GM21786 (cell line): ENCODE results near the gene EBF3.

Experiments used
- ATAC-seq: cut with Tn5 transposase; IDR thresholded peaks from one replicate; pipeline ENCODE4 v1.9.1; 2021; ENCODE audit not compliant: unreplicated experiment

EBF3 gene

DNA sequence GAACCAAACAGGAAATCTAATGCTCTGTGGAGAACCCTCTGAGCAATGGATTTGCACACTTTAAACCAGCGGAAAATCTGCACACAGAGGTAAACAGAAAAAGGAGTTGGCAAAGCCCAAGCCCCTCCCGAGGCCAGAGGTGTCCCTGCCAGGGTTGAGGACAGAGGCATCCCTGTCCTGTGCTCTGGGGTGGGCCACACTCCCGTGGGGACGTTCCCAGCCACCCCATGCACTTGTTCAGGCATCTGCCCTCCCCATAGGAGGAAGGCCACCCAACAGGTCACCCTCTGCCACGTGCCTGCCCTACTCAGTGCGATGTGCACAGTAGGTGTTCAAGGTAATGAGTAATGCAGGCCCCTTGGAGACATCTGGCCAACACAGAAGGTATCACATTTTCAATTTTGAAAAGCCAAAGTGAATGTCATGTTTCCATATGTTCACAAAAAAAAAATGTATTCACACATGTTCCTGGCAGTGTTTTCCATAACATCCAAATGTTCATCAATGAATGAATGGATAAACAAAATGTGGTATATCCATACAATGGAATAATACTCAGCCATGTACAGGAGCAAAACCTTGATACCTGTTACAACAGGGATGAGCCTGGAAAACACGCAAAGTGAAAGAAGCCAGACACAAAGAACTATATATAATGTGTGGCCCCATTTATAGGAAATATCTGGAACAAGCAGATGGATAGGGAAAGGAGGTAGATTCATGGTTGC is 108.1 kb downstream of the EBF3 start:
- no peak for ATAC-seq

DNA sequence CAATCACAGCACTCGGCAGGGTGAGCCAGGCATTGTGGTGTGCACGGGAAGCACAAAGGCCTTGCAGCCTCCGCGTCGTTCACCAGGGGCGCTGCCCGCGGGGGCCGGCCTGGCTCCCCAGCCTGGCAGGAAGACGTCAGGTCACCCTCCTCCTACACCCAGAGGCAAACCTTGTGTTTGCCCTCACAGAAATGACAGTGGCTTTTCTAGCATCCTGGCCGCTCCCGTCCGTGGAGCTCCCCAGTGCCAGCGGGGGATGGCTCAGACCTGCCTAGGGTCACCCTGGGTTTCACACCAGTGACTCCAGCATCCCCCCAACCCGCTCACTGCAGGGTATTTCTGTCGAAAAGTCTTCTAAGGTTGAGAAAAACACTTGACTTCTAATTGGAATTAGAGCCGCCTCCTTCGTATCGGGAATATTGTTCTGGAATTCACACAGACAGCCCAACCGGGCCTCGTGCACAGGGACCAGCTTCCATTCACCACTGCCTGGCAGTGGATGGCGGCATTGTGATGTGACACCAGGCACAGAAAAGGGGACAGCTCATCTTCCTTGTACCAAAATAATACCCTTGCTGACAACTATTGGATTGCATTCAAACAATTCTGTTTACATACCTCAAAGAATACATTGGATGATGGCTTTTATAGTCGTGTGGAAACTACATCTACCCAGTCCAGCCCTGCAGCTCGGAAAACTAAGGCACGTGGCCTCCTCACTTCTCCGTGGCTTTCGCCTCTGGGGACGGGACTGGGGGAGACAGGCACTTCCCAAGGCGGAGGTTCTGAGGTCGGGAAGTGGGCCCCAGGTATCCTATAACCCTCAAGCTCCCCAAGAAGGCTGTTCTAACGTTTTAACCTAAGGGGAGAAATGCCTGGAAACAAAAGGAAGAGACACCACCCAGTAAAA is 109.0 kb downstream of the EBF3 start:
- ATAC-seq: no peak

DNA sequence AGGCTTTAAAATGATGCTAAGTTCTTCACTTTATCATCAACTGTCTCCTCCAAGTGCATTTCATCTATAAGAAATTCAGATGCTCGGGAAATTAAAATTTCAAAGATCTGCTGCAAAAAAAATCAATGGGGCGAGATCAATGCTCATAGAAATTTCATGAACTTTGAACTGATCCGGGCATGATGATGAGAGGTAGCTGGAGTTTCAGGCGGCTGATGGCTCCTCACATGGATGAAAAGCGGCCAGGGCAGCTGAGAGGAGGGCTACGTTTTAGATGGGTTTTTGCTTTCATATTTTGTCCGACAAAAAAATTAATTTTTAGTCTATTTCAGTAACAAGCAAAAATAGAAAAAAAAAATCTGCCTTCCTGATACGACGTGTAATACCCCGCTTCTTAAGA is 109.9 kb downstream of the EBF3 start:
- no peak for ATAC-seq

DNA sequence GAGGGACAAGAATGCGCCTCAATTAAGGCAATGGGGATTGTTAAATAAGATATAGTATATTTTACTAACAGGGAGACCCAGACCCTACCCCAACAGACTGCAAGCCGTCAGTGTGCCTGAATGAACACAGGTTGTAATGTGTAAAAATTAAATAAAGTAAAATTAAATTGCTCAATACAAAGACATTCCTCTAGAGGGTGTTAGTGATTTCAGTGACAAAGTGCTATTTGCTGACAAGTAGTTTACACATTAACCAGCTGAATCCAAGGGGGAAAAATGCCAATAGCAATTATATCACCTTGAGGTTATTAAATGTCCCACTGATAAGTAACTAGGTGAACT is 110.5 kb downstream of the EBF3 start:
- ATAC-seq: no peak

DNA sequence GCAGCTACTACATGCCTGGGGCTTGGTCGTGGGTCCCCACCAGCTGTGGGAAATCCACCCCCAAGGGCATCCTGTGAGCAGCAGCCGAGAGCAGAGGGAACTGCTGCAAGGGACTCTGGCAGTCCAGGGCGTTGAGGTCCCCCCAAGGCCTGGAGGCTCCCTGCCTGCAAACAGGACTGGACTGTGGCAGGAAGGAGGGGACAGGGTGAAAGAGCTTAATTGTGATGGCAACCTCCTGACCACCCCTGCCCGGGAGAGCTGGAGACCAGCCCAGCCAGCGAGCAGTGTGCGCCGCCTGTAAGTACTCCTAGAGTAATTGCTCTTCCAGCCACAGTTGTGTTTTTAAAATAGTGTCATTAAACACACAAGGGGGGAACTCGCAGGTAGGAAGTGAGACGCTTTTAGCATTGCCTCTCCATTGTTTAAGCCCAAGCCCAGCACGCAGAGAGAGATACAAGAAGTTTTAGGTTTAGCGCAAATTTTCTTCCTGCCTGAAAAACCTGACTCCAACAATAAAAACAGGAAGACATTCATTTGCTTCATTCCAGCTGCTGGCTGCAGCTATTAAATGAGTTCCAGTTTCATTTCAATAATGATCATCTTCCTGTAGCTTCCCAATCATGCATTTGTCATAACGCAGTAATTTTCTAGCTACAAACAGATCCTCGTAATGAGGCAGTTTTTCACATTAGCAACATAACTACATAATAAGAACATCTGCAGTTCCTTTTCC is 111.1 kb downstream of the EBF3 start:
- no peak for ATAC-seq

DNA sequence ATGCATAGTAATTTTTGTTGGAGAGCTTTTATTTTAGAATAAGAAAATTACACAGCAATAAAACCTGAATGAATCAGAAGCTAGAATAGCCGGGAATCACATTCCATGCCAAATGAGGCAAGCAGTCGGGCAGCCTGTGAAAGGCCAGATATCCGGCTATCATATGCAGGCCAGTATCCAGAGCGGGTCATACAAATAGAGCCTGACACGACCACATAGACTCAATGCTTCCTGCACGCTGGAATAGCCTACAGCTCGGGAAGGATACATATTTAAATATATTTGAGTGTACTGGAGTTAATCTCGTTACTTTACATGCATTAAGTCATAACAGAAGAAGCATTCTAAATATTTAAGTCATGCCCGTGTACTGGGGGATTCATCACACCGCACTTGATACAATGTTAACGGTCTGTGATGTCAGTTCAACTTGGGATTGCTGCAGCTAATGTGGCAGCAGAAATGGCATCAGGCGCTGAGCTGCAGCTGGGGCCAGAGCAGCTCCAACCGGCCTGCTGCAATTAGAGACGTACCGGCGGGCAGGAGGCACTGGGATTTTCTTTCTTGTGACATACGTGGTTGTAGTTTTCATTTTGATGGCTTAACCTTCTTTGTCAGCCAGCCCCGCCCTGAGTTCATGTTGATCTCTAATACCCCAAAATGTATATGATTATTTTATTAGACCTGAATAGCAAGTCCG is 112.0 kb downstream of the EBF3 start:
- ATAC-seq: no peak

DNA sequence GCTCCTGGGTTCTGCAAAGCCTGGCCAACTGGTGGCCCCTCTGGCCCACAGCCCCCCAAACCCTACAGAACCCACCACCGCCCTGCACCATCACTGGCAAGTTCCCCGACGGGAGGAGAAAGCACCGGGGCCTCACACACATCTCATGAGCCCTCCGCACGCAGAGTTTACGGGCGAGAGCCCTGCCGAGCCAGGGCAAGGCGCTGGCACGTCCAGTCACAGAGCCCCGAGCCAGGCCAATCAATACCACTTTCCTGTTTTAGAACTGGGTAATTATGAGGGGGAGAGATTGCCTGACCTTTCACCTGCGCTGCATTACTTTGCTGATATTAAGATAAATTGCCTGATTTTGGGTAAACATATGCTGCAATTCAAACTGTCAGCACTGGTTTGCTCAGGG is 113.3 kb downstream of the EBF3 start:
- no peak for ATAC-seq

DNA sequence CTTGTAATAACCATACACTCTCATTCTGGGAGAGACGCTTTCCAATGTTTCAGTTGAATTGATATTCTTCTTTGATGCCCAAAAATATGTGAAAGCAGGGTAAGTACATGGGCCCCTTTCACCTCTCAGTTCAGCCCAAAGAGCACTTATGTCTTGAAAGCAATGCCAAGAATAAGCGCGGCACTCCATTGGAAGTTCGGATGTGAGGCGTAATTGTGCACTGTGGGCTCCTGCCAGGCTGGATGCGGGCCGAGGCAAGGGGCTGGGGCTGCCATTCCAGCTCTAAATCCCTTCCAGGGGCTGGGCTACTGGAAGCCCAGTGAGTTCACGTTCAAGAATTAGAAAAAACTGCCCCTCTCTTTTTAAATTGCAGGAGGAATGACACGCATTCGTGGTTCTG is 113.8 kb downstream of the EBF3 start:
- no peak for ATAC-seq

DNA sequence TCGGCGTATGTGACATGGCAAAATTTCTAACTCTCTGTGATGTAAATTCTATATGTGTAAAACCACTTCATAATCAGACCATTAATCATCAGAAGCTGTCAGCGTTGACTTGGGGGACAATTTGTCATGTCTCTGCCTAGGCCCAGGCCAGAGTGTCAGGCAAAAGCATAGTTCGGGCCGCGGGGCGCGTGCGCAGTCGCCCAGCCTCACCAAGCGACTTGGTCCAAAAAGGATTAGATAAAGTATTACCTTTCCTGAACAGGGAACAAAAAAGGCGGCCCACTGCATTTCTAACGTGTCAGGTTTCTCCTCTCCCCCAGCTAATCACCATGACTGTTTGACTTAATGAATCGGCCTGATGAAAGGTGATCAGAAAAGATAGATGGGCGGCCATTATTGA is 114.2 kb downstream of the EBF3 start:
- no peak for ATAC-seq

DNA sequence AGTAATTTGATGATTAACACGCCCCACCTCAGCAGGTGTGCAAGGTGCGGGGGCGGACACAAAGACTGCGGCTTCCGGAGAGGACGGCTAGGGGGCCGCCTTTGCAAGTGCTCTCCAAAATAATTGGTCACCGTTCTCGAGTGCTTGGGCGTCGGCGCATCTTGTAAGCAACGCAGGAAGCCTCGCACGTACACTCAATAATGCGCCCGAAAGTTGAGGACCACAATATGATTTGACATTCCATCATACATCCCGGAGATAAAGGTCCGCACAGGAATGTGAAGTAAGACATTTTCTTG is 114.7 kb downstream of the EBF3 start:
- no peak for ATAC-seq

DNA sequence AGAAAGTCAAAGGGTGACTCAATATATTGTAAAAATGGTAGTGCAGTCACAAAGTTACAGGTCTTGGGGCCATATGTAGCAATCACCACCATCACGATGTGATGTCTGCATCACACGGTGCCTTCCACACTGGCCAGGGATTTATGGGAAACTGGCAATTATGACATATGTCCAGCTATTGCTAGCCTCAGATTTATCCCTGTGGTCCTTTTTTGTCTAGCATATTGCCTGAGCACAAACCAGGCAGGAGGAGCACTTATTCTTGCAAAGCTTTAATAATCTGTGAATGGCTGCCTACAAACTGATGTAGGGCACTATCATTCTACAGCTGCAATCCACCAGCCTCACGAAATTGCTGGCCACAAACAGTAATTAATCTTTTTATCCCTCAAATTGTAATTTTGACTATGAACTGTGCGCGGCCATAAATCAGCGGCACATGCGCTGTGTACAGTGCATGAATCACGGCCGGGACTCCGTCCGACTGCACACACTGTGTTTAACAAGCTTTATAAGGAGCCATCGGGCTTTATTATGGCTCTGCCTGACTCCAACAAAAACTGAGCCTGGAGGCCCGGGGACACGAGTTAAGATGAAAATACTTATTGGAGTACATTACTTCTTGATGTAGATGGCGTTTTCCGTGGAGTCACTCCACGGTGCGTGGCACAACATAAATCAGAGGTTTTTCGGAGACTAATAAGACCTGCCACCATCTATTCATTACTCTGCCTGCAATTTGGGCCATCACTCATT is 115.2 kb downstream of the EBF3 start:
- ATAC-seq: no peak

DNA sequence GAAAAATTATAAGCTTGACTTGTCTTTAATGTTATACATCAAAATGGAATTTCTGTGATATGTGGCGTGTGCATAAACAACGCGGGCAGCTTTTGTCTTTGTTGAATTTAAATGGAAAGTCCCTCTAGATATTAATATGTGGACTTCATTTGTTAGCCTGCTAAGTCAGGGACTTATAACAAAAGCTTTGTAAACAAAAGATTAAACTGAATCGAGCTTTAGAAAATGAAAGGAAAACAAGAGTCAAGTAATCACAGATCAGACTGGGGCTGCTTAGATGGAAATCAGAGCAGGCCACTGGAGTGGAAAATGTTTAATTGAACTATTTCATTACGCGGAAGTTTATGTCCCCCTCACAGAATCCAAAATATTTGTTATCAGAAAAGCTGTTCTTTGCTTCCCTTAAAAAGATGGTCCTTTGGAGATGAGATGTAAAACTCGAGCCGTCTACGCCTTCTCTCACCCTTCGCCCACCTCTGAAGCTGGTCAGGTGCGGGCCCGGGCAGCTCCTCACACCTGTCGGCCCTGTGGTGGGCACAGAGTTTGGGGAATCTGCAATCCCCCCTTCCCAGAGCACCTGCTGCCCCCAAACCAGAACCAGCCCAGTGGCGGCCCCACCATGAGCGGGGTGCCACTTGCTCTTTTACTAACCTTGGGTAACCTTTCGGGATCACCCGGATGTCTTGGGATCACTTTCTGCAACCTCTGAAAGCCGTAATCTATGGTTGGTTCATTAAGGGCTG is 116.2 kb downstream of the EBF3 start:
- no peak for ATAC-seq

DNA sequence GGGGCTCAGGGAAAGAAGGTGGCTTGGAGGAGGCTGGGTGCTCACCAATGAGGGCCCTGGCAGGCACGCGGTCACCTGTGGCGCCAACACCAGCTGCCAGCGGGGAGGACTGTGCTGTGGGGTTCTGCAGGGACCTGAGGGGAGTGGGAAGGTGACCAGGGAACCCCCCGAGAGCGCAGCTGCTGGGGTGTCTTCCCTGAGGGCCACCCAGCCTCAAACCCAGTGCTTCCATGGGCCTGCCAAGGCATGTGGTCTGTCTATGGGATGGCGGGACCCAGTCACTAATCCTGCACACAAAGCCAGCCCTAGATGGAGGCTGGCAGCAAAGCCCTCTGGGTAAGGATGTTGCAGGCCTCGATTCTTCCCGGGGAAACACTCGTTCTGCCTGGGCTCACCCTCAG is 117.1 kb downstream of the EBF3 start:
- ATAC-seq: no peak

DNA sequence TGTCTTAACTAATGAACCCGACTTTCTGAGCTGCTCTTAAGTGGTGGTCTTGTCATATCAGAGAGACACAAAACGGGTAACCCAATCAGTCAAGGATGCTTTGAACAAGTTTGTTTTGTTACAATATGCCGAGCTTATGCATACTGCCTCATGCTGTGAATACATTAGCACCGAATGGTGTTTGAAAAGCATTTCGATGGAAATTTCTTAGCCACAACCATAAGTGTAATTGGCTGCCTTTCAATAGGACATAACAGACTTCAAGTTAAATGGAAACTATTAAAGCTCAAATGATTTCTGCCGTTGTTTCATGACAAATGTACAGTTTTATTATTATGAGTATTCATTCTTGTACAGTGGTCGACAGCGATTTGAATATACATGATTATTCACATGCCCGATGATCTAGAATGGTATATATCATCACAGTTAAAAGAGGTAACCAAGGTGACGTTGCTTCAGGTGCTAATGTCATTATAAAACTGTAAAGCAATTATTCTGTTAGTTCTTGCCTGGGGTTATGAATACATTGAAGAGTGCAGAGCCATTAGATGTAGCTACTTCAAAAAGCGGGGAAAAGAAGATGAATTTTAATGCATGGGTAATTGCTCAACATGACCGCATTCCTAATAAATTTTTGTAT is 118.8 kb downstream of the EBF3 start:
- ATAC-seq: no peak

DNA sequence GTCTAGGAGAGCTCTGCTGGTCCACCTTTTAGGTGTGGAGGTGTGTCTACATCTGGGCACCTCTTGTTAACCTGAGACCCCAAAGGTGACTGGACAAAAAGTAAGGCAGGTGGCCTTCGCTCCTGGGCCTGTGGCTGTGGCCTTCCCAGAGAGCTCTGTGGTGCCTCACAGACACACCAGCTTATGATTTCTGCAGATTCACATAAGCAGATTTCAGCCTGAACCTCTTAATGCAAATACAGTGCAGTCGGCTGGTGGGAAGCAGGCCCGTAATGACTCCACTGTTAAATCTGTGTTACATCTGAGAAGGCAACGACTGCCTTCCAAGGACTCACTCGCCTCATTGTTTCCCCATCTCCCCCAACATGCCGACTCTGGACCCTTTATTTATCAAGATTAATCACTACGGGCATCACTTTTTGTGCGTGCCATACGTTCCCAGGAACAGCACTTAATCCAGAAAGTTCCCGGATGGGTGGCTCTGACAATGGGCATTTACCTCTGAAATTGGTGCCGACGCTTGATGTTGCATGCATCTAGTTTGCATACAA is 119.8 kb downstream of the EBF3 start:
- no peak for ATAC-seq

DNA sequence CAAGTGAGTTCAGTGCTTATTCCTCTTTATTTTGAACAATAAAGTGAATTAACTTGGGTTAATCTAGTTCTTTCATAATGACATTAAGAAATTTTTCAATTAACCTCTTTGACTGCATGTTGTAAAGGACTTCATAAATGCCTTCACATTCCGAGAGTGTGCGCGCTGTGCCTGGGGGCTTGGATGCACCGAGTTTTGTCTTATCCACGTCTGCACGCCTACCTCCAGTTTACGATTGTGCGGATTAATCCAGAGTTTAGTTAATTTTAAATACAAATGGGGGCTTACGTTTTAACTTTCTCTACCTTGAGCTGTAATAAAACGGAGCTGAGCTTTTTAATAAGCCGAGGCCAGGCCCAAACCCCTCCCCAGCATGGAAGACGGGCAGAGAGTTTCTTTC is 120.4 kb downstream of the EBF3 start:
- no peak for ATAC-seq

DNA sequence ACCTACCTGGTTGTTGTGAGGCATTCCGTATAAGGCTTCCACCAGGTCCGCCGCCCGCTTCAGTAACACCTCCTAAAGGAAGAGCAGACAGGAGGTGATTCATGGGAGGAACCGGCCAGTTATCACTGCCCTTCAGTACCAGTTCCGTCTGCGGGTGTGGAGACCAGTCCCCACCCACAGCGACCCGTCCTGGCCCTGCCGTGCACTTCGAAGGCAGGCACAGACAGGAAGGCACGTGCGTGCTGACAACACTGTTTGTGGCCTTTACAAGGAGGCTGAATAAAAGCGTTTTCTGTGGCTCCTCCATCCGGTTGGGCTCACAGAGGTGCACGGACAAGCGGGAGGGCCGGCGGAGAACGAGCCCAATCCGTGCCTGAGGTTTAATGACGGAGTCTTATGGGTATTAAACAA is 120.9 kb downstream of the EBF3 start:
- ATAC-seq: no peak

DNA sequence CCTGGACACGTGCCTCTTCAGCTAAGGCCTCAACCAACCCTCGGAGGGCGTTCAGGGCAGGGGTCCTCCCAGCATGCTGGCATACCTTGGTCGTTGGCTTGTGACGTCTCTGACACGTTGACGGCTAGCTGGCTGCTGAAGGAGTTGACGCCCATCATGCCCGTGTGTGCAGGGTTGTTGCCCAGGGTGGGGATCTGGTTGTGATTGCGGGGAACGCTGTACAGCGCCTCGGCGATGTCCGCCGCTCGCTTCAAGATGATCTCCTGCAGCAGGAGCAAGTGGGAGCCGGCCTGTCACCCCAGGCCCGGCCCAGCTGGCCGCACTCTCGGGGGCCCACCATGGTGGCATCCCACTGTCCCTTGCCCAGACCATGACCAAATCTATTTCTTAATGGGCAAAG is 122.0 kb downstream of the EBF3 start:
- ATAC-seq: no peak

DNA sequence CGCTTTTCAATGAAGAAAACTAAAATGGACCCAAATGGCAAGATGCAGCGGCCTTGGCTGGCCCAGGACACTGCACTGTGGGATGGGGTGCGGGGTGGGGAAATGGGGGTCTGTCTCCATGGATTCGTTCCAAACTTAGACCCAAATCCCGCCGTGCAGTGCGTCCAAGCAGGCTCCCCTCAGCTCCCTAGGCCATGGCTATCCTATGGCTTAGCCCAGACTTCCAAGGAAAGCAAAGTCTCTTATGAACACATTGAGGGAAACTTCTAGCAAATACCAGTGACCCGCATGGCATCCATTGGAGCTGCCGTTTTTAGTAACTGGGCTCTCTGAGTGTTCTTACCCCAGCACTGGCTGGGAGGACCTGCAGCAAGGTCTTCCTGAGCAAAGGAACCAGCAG is 122.5 kb downstream of the EBF3 start:
- no peak for ATAC-seq
